ENCODE data around the gene SLC22A15. TPM values are rescaled to one million over a fixed set of nuclear protein-coding genes. Genes with fewer than 3 reads are reported as not detected.

The SLC22A15 gene
- total and polyA plus RNA-seq, 7 donors = 0.09 to 1.0 (median 0.39) TPM

- TF ChIP-seq, protein P1, sequence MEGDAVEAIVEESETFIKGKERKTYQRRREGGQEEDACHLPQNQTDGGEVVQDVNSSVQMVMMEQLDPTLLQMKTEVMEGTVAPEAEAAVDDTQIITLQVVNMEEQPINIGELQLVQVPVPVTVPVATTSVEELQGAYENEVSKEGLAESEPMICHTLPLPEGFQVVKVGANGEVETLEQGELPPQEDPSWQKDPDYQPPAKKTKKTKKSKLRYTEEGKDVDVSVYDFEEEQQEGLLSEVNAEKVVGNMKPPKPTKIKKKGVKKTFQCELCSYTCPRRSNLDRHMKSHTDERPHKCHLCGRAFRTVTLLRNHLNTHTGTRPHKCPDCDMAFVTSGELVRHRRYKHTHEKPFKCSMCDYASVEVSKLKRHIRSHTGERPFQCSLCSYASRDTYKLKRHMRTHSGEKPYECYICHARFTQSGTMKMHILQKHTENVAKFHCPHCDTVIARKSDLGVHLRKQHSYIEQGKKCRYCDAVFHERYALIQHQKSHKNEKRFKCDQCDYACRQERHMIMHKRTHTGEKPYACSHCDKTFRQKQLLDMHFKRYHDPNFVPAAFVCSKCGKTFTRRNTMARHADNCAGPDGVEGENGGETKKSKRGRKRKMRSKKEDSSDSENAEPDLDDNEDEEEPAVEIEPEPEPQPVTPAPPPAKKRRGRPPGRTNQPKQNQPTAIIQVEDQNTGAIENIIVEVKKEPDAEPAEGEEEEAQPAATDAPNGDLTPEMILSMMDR (IDR thresholded peaks at IDR 0.05) = no peak
- intact Hi-C loops (cut with DNase I) = loop anchor here in 1 of 2 donors (10.0 kb wide), 1 partner anchor 264 kb away; no protein-coding TSS in a partner anchor
Observed at GRCh38 chr1:115978292-115978941, 2.1 kb downstream of the SLC22A15 start.

DNA sequence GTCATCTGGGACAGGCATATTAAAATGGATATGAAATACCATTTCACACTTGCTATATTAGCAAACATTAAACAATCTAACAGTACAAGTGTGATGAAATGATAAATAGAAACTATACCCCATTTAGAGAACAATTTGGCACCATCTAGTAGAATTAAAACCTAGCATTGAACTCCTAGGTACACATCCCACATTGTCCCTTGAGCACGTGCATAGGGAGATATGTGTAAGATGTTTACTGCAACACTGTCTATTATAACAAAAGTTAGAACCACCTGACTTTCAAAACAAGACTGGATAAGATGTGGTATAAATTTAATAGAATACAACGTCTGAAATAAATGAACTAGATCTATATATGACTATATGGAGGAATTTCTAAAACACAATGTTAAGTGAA is 3.8 kb downstream of the SLC22A15 start:
- TF ChIP-seq, protein P1 (IDR thresholded peaks at IDR 0.05) = no peak
- 65 to 70% (median 65%) methylated on average over 2 of the region's 2 CpGs for WGBS, 3 donors
- H3K27me3 ChIP-seq (ENCODE audit: insufficient read depth in 3 of 3, low read length in 2 of 3) = peaks cover under 1 to 29% (median 17%) of the 10 kb centered on the region in 3 donors
- H3K4me1 ChIP-seq = no peaks in the 10 kb centered on the region
- no peaks in the 10 kb centered on the region for H3K36me3 ChIP-seq (ENCODE audit: insufficient read depth in 1 of 2, low read depth in 1 of 2)
- H3K9me3 ChIP-seq = peaks cover 4% of the 10 kb centered on the region
- DNase-seq (no peak), ATAC-seq (no peak)
- intact Hi-C loops (cut with DNase I) = loop anchor here (2.0 to 5.0 kb wide), 2 partner anchors 173 kb away; no protein-coding TSS in a partner anchor
- H3K4me3 ChIP-seq = no peak overlapping the region
- no peak overlapping the region for H3K27ac ChIP-seq

More at GRCh38 chr1:115978292-115978941, 2.1 kb downstream of the SLC22A15 start:
- peaks cover 0 to 45% (median 17%) of the 10 kb centered on the region in 3 donors for H3K27me3 ChIP-seq (ENCODE audit: insufficient read depth in 3 of 3, low read length in 2 of 3)
- H3K9me3 ChIP-seq = peaks cover 4% of the 10 kb centered on the region
- WGBS, 3 donors = 74 to 83% (median 82%) methylated on average over 6 of the region's 6 CpGs
- ATAC-seq = no peak
- no peaks in the 10 kb centered on the region for H3K4me1 ChIP-seq
- no peak for DNase-seq
- no peaks in the 10 kb centered on the region for H3K36me3 ChIP-seq (ENCODE audit: insufficient read depth in 1 of 2, low read depth in 1 of 2)
- no peak overlapping the region for H3K4me3 ChIP-seq
- no peak overlapping the region for H3K27ac ChIP-seq

DNA sequence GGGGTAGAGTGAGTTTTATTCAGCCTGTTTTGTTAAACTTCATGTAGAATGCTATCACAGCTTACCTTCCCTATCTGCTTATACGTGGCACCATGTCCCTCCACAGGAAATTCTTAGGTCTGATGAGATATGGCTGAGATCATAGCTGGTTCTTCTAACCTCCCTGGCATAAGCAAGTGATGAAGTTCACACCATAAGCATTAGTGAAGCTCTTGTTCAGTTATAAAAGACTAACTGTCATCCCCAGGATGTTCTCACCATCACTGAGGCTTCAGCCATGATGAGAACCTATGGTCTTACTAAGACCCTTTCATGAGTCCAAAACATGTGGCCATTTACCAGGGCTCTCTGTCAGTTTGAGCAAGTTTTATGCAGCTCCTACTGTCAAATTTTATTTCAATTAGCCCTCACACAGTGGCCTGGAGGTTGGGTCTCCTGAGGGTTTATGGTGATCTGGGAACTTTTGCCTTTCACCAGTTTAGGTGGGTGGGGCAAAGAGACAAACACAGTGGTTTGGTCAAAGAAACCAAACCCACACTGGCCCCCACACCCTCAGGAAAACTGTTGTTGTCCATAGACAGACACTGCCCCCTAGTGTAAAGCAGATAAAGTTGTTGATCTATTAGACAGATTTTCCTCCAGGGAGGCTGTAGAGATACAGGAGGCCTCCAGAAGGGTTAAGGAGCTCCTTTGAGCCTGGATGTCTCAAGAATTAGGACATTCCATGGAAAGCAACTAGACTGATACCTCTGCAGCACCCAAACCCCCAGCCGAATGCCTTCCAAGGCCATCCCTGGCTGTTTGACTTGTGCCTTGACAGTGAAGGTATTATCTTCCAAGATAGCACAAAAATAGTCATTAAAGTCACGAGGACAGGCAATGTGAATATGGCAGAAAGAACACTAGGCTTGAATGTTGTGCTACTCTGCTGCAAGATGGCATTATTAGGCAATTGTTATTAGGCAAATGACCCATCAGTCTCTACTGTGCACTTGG is 5.0 kb downstream of the SLC22A15 start:
- WGBS, 3 donors = 45 to 54% (median 46%) methylated on average over 3 of the region's 3 CpGs
- Histone ChIP-seq H3K27ac (no peak overlapping the region), H3K4me1 (no peaks in the 10 kb centered on the region), H3K36me3 (ENCODE audit: insufficient read depth in 1 of 2, low read depth in 1 of 2) (no peaks in the 10 kb centered on the region), H3K4me3 (no peak overlapping the region), H3K27me3 (ENCODE audit: insufficient read depth in 3 of 3, low read length in 2 of 3) (peaks cover 3 to 18% (median 10%) of the 10 kb centered on the region in 3 donors), H3K9me3 (no peaks in the 10 kb centered on the region)
- ATAC-seq (peak in 2 of 4 donors; percentile 46 to 53), DNase-seq (no peak)
- TF ChIP-seq, protein P1 (IDR thresholded peaks at IDR 0.05) = peak; percentile 39
- intact Hi-C loops (cut with DNase I) = loop anchor here (2.0 to 5.0 kb wide), 2 partner anchors 174 kb away; no protein-coding TSS in a partner anchor

DNA sequence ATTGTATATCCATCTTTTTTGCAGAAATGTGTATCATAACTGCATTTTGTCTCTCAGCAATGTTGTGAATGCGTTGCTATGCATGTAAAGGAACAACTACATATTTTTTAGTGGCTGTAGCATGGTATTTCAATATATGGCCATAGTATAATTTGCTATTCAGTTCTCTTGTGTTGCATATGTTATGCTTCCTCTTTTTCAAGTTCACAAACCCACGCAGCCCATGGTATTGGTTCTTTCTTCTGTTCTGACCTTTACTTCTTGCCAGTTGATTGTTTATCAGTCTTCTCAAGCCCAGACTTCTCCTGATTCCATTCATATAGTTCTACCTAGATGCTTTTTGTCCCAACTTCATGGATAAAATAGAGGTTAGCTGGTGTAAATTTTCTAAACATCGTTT is 6.1 kb downstream of the SLC22A15 start:
- ATAC-seq (no peak), DNase-seq (no peak)
- no peaks in the 10 kb centered on the region for H3K4me1 ChIP-seq
- 67 to 75% (median 70%) methylated on average over 3 of the region's 3 CpGs for WGBS, 3 donors
- H3K27me3 ChIP-seq (ENCODE audit: insufficient read depth in 3 of 3, low read length in 2 of 3) = peaks cover 3 to 8% (median 5%) of the 10 kb centered on the region in 3 donors
- H3K4me3 ChIP-seq = no peak overlapping the region
- H3K27ac ChIP-seq = no peak overlapping the region
- intact Hi-C loops (cut with DNase I) = loop anchor here in 1 of 2 donors (5.0 kb wide), 1 partner anchor 175 kb away; no protein-coding TSS in a partner anchor
- TF ChIP-seq, protein P1 (IDR thresholded peaks at IDR 0.05) = no peak
- no peaks in the 10 kb centered on the region for H3K9me3 ChIP-seq
- H3K36me3 ChIP-seq (ENCODE audit: insufficient read depth in 1 of 2, low read depth in 1 of 2) = no peaks in the 10 kb centered on the region
